HG03342 (cell line): ENCODE data around the gene GPSM3.
"Not testable (repeated sequence)": the region's sequence is repeated elsewhere in the genome, so short reads cannot be mapped to it uniquely, and the experiment has no call there.

ENCODE experiments used
- ATAC-seq: cut with Tn5 transposase; IDR thresholded peaks from one replicate; pipeline ENCODE4 v1.9.1; 2021; ENCODE audit warnings: mild to moderate bottlenecking, moderate library complexity; ENCODE audit not compliant: unreplicated experiment

Gene GPSM3

GRCh38 chr6:32188381-32189068, 3.9 kb downstream of the GPSM3 start:
- no peak for ATAC-seq

- not testable (repeated sequence) for ATAC-seq
Observed at GRCh38 chr6:32187725-32188380, 4.6 kb downstream of the GPSM3 start.

- no peak for ATAC-seq
Observed at GRCh38 chr6:32187009-32187709, 5.3 kb downstream of the GPSM3 start.

GRCh38 chr6:32186151-32186840, 6.1 kb downstream of the GPSM3 start:
- not testable (repeated sequence) for ATAC-seq

- not testable (repeated sequence) for ATAC-seq
Observed at GRCh38 chr6:32185681-32186131, 6.7 kb downstream of the GPSM3 start.

- ATAC-seq = no peak
Observed at GRCh38 chr6:32184084-32184640, 8.3 kb downstream of the GPSM3 start, which contains the start of gene AGER. Gene AGER, minus strand, starts transcription at chr6:32184253. Its CDS starts 31 bp downstream, at chr6:32184222.

- ATAC-seq = no peak
Observed at GRCh38 chr6:32183483-32184083, 8.9 kb downstream of the GPSM3 start.

- no peak for ATAC-seq
Observed at GRCh38 chr6:32183030-32183429, 9.4 kb downstream of the GPSM3 start.

GRCh38 chr6:32182555-32182981, 9.9 kb downstream of the GPSM3 start:
- no peak for ATAC-seq

GRCh38 chr6:32181915-32182529, 10.4 kb downstream of the GPSM3 start:
- ATAC-seq = no peak

GRCh38 chr6:32181148-32181702, 11.2 kb downstream of the GPSM3 start:
- ATAC-seq = no peak

GRCh38 chr6:32179766-32180405, 12.6 kb downstream of the GPSM3 start:
- ATAC-seq = no peak

GRCh38 chr6:32178547-32179440, 13.6 kb downstream of the GPSM3 start:
- ATAC-seq = no peak

- ATAC-seq = peak; percentile 70
Observed at GRCh38 chr6:32177788-32178546, 14.5 kb downstream of the GPSM3 start, which contains the start of gene RNF5. Gene RNF5, plus strand, starts transcription at chr6:32178405. Its CDS starts 107 bp downstream, at chr6:32178512.

- ATAC-seq = no peak
Observed at GRCh38 chr6:32177183-32177787, 15.2 kb downstream of the GPSM3 start.

GRCh38 chr6:32176476-32177182, 15.8 kb downstream of the GPSM3 start:
- no peak for ATAC-seq
